CD1c-positive myeloid dendritic cell (primary cell): ENCODE measurements around the gene F2RL2.

Experiments
- DNase-seq: peaks from one replicate; pipeline ENCODE4 v3.0.0-alpha.2; 2016; ENCODE audit errors: extremely low spot score

The F2RL2 gene

DNA sequence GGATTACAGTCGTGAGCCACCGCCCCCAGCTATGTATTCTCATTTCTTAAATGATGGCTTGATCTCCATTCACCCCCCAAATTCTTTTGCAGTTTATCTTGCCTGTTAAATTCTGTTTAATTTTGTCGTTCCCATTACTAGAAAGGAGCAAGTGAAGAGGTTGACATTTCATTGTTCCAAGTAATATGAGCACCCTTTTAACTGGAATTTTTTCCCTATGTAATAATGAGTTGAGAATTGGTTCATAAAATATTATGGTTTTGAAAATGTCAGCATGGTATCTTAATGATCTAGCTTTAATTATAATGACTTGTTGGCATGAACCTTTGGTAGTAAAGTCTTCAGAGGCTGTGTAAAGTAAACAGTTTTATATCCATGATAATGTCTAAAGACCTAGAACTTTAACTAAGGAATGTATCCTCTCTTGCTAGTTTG is 37.4 kb downstream of the F2RL2 start:
- no peak for DNase-seq

DNA sequence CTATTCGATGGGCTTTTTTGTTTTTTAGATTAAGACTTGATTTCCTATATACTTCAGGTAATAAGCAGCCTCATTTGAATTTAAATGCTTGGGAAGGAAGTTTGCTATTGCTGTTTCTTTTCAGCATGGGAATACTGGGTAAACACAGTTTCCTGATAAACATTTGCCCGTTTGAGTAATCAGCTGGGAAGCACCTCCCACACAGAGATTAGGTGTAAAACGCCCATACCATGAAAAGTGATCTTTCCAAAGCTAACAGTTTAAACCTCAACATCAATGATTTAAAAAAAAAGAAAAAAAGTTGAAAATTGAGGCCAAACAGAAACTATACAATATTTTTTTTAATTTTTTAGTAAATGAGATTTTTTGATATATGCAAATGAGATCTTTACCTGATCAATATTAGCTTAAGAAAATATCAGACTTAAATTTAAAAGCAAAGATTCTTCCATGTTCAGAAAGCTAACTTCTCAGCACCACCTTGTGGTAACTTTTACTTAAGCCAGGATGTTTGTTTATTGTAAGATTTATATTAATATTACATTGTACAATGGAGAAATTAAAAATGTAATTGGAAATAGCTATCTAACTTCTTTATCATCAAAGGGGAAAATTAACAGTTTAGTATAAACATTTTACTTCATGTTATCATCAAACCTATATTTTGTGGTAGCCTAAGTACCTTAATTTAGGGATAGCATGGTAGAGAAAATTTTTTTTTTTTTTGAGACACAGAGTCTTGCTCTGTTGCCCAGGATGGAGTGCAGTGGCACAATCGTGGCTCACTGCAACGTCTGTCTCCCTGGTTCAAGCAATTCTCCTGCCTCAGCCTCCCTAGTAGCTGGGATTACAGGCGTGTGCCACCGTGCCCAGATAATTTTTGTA is 39.8 kb downstream of the F2RL2 start:
- DNase-seq: peak; percentile 45

DNA sequence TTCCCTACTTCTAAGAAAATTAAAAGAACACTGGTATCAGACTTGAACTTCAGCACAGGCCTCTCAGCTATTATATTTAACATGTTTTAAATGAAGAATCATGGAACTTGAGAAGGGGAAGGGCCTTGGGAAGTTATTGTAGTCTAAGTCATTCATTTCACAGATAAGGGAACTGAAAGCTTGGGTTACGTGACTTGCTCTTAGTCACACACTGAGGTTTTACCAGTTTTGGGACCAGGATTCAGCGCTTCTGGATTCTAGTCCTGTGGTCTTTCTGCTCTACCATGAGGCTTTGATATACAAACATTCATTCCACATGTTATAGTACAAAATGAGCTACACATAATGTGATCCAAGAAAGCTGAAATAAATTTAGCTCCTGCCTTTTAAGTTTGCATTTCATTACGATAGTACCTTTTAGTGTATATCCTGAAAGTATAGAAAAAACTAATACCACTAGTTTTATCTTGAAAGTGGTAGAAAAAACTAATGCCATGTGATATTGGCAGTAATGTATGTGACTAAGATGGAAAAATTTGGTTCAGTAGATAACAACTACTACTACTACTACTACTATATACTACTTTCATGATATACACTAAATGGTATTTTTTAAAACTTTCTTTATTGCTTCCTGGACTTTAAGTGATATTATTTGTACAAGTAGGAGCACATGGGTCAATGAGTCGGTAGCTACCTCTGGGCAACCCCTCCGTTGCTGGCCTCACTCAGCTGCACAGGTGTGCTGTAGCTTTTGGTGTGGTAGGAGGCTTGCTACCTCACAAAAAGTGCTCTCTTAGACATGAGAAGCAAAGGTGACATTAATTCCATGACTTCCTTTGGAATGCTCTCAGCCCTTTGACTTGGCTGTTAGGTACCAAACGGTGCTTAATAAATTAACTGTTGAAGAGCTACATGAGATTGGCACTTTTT is 40.7 kb downstream of the F2RL2 start:
- peak; percentile 93 for DNase-seq

DNA sequence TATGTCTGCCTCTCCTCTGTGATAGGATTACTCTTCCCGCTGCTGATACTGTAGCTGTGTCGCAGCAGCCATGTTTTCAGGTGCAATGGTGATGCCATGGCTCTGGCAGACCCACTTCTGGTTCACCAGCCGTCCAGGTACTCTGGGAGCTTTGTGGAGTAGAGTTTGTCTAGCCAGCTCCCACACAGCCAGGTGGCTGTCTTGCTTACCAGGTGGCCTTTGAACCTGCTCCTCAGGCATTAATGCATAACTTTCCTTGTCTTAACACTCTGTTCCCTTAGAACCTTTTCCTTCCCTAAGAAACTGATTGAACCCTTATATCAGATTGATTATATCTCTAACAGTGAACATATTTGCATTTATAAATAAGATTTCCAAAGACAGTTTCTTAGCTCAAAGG is 42.2 kb downstream of the F2RL2 start:
- no peak for DNase-seq

DNA sequence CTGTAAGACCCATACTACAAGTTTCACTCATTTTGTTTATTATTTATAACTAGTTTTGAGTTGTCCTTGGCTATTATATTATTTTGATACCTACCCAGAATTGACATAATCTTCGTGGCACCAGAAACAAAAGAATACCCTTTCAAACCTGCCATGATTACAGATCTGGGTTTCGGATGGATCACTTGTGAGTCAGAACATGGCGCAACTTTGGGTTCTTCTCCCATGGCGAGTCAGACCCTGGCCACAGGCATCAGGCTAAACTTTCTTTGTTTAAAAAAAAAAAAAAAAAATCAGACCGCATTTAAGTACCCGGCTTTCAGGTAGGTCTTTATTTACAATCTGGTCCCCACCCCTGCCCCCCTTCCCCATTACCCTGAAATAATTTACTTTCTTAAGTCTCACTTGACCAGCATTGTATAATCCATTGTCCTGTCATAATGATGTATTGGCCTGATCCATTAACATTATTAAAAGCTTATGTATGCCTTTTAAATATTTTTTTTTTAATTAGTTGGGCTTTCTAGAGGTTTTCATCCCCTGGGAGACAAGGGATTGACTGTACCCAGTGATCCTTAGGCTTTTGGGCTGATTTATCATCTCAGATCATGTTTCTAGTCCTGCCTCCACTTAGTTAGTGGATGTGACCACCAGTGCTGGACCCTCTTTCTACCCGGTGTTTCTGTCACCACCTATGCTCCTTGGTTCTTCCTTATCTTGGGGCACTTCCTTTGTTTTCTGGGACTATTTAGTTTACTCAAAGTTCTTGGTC is 43.9 kb downstream of the F2RL2 start:
- DNase-seq: no peak

DNA sequence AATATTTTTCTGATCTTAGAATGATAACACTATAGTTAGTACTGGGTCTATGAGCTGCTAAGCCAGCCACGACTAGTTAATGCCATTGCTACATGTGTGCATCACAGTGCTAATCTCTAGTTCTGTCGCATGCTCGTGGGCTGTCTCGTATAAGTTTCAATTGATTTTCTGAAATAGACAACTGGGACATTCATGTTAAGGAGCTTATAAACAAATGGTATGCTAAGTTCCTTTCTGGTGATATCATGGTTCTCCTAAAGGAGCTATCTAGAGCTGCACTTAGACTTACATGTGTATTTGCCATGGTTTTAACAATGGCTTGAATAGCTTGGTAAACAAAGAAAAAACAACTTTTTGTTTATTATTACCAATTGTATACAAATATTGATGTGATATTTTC is 46.2 kb downstream of the F2RL2 start:
- DNase-seq: no peak

DNA sequence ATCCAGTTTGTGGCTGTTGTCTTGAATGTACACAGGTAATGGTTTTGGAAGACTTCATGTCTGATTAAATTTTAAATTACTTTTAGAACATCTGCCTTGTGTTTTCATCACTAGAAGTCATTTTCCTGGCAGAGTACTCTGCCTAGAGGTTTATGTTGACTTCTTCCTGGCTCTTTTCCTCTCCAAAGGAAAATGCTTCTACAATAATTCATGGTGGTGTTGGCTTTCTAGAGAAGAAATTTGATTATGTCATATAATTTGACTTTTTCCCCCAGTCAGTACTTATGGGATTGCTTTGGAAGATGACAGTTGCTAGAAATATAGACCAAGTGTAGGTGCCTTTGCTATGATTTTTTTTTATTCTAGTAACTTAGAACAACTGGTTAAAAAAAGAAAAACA is 46.8 kb downstream of the F2RL2 start:
- DNase-seq: no peak

DNA sequence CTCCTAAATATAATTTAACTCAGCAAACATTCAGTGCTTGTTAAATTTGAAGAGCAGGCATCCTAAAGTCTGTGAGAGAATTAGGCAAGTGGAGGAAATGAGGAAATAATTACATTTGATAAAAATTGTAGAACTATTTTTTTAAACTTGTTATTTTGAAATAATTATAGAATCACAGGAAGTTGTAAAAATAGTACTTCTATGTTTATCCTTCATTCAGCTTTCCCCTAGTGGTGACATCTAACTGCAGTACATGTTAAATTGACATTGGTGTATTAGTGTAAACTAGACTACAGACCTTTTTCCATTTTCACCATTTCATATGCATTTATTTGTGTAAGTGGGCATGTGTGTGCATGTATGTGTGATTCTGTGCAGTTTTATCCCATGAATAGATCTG is 51.6 kb downstream of the F2RL2 start:
- DNase-seq: peak; percentile 35

DNA sequence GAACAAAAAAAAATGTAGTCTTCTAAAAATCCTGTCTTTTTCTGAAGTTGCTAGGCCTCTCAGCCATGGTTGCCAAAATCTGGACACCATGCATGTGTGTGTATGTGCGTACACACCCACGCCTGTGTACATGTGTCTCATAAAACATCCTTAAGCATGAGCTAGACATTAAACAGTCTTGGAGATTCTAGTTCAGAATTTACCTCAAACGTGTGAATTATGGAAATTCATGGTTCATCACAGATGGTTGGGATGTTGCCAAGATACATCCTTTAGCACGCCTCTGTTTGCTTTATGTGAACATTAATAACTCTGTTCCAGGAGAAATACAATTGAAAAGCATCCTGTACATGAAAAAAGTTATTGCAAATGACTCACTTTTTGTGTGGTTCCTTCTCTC is 53.0 kb downstream of the F2RL2 start:
- DNase-seq: no peak
